ENCODE data around the gene RBM22.
A peak's percentile ranks its signal among the peaks of the same experiment; 100 is the strongest.
"Not testable (repeated sequence)": the region's sequence is repeated elsewhere in the genome, so short reads cannot be mapped to it uniquely, and the experiment has no call there.

The RBM22 gene
- 40.8 to 105 (median 49.1) reads per million in 17 experiments for total RNA-seq

DNA sequence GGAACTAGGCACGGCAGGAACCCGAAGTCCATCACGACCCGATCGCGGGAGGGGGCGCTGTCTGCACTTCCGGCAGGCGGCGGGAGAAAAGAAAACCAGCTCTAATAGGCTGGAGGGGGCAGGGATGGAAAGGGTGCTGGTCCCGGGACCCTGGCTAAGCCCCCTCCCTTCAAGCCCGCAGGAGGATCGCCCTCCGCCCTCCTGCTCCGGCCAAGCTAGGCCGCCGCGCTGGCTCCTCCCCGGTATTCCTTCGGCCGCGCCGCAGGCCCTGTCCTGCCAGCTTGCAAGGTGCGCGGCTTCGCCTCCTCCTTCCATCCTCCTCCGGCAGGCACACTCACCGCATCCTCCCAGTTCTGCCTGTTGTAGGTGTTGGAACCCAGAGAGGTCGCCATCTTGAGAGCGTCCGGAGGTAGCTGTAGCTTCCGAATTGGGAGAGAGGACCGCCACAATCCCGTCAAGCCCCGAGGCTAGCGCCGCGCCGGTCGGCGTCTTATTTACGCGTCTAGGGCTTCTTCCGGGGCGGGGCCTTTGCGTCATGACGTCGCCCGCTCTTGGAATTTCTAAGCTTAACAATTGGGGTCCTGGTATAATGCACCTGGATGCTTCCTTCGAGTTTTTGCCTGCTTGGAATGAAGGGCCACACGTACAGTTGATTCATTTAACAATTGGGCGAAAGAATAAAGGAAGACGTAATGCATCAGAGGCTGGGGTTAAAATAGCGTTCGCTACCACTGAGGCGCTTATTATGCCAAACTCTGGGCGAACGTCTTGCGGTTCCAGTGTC is at the start of gene RBM22:
Gene RBM22, minus strand, starts transcription at position 469 of the 784 bp plus-strand sequence. Its CDS starts 77 bp downstream, at position 392.
- peak; percentile 93 to 96 (median 94) for DNase-seq

DNA sequence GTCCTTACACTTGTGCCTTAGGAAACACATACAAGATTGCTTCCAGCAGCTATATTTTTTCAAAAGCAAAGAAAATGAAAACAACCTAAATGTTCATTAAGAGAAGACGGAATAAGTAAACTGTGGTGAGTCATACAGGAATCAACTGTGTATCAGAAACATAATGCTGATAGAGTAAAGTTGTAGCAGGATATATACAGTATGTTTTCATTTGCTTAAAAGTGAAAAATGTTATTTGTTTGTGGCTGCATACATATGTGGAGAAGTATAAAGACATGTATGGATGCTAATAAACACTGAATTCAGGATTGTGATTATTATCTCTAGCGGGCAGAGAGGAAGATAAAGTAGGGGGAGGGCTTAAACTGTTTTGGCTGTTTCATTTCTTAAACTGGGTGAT is 49.6 kb upstream of the RBM22 start:
- no peak for DNase-seq

DNA sequence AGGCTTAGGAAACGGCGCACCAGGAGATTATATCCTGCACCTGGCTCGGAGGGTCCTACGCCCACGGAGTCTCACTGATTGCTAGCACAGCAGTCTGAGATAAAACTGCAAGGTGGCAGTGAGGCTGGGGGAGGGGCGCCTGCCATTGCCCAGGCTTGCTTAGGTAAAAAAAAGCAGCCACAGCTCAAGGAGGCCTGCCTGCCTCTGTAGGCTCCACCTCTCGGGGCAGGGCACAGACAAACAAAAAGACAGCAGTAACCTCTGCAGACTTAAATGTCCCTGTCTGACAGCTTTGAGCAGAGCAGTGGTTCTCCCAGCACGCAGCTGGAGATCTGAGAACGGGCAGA is 42.3 kb upstream of the RBM22 start:
- DNase-seq = not testable (repeated sequence)

DNA sequence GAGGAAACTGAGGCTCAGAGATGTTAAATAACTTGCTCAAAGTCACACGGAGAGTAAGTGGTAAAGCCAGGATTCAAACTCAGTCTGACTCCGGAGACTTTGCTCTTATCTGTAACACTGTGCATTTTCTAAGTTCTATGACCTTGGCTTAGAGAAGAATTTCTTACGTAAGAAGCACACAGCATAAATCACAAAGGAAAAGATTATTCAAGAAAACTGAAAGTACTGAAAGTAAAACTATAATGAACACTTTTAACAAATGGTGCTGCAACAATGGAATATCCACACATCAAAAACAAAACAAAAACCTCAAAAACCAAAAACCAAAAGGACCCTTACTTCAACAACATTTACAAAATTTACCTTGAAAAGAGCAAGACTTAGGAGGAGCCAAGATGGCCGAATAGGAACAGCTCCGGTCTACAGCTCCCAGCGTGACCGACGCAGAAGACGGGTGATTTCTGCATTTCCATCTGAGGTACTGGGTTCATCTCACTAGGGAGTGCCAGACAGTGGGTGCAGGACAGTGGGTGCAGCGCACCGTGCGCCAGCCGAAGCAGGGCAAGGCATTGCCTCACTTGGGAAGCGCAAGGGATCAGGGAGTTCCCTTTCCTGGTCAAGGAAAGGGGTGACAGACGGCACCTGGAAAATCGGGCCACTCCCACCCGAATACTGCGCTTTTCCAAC is 41.7 kb upstream of the RBM22 start:
- DNase-seq = not testable (repeated sequence)

DNA sequence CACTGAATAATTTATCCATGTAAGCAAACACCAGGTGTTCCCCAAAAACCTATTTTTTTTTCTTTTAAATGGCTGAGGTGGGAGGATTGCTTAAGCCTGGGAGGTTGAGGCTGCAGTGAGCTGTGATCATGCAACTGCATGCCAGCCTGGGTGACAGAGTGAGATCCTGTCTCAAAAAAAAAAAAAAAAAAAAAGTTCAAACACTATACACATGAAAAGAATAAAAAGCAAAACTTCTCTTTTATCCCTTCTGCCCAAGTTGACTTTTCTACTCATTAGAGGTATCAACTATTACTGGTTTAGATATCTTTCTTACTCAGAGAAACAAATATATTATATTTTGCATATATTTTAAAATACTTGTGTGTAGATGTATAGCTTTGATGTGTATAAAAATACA is 40.1 kb upstream of the RBM22 start:
- DNase-seq = no peak

DNA sequence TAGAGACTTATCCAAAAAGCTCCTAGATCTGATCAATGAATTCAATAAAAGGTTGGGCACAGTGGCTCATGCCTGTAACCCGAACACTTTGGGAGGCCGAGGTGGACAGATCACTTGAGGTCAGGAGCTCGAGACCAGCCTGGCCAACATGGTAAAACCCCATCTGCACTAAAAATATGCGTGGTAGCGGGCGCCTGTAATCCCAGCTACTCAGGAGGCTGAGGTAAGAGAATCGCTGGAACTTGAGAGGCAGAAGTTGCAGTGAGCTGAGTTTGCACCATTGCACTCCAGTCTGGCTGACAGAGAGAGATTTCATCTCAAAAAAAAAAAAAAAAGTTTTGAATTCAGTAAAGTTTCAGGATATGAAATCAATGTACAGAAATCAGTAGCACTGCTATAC is 38.0 kb upstream of the RBM22 start:
- DNase-seq = no peak

DNA sequence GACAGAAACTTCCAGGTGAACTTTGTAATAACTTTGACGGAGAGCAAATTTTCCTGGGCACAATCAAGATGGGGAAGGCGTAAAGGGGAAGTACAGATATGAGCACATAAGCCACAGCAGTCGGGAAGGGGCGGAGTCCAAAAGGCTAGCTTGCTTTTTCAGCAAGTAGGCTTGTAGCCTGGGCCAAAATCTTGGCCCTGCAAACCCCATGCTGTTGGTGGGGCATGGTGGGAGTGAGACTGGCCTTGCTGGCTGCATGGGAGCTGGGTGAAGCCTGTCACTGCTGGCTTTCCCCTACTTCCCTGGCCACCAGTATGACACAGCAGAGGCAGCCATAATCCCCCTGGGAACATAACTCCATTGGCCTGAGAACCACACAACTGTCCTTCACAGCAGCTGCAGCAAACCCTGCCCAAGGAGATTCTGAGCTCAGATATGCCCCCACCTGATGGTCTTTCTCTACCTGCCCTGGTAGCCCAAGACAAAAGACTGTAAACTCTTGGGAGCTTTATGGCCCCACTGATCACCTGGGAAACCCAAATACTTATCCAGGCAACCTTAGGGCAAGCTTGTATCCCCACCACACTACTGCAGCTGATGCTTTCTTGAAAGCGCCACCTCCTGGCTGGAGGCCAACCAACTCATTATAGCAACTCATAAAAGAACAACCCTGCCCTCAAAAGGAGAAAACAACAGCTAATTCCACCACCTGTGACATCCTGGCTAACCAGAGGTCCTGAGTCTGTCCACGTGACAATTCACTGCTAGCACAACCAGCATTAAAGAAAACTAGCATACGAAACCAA is 33.9 kb upstream of the RBM22 start:
- DNase-seq = peak; percentile 90 to 95 (median 94)

DNA sequence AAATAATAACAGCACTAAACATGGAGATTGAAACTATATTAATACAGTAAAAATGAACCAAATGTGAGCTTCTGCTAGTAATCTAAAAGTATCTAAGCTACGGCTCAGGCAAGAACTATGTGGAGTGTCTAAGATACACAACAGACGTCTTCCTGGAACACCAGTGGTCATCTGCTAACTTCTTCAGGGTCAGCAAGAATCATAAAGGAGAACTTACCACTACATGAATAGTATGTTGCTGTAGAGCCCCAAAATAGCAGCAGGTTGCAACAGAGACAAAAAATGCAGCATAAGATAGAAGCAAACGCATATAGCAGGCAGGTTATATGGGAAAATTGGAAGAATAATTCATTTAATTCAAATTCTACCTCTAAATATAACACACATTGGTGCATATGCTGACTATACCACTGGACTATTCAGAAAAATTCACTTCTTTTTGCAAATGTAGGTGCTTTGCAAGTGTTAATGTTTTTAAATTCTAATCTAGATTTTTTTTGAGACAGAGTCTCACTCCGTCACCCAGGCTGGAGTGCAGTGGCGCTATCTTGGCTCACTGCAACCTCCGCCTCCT is 30.9 kb upstream of the RBM22 start:
- peak; percentile 66 to 89 (median 79) for DNase-seq

DNA sequence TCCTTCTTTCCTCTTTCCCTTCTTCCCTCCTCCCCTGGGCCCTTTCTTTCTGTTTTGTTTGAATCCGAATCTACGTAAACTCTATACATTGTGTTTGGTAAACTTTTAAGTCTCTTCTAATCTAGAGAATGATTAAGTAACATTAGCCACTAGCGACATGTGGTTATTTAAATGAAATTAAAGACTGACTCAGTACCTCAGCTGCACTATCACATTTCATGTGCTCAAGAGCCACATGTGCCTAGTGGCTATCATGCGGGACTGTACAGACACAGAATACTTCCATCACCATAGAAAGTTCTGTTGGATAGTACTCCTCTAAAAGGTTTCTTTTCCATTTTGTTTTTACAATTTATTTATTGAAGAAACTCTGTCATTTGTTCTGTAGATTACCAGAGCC is 29.0 kb upstream of the RBM22 start:
- no peak for DNase-seq

DNA sequence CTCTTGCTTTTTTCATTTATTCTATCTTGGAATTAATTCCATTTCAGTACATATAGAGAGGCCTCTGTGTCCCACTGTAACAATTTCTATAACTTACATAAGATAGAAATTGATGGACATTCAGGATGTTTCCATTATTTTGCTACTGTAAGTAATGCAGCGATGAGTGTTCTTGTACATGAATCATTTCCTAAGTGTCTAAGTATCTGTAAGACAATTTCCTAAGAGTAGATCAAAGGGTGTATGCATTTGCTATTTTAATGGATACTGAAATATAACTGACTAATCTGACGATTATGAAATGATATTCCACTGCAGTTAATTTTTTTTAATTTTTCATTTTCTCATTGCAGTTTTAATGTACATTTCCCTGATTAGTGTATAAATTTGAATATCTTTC is 23.0 kb upstream of the RBM22 start:
- no peak for DNase-seq

DNA sequence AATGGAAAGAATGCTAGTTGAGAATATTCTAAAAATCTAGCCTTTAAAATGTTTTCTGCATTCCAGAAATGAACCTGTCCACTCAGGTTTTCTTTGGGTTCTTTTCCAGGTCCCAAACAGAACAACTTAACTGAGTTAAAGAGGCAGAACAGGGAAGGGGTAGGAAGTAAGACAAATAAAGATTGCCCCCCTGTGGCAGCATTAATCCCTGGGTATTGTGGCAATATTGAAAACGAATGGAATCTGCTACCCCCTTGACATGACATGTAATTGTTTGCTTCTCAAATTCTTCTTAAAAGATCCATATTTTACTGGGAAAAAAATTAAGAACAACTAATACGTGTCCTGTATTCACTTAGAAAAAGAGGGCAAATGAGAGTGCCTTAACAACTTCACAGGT is 9.3 kb upstream of the RBM22 start:
- DNase-seq = peak in 2 of 4 experiments; percentile 11 to 12

DNA sequence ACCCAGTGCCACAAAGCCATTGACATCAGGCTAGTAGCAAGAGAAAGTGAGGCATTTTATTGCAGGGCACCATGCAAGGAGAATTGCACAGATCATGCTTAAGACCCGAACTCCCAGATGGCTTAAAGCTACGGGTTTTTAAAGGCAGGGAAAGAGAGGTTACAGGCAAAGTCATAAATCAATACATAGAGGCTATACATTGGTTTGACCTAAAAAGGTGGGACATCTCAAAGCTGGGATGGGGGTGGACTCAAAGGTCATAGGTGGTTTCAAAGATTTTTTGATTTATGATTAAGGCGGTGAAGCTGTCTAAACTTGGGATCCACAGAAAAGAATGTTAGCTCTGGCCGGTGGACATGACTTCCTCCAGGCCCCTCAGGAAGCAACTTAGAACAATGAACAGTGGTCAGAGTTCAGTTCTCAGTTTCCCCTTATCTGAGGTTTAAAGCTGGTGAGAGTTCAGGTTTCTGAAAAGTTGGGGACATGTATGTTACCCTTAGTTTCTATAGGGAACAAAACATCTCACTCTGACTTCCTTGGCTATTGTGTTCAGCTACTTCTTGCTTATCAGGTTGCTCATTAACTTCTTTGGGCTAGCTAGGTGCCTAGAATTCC is 6.0 kb upstream of the RBM22 start:
- no peak for DNase-seq

DNA sequence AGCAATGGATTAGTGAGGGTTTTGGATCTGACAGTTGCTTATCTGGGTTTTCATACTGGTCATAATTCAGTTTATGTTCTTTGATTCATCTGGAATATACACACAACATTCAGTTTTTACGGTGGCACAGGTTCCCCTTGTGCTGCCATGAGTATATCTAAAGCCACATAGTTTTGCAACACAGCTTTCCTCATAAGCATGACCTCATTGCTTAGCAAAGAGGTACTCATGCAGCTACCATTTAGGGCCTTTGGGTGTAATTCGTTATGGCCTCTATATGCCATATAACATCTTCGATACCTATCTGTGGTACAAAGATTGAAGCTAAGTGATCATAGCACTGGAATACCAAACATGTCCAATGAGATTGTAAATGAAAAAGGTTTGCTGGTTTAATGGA is 2.9 kb upstream of the RBM22 start:
- DNase-seq = peak; percentile 56 to 81 (median 64)

DNA sequence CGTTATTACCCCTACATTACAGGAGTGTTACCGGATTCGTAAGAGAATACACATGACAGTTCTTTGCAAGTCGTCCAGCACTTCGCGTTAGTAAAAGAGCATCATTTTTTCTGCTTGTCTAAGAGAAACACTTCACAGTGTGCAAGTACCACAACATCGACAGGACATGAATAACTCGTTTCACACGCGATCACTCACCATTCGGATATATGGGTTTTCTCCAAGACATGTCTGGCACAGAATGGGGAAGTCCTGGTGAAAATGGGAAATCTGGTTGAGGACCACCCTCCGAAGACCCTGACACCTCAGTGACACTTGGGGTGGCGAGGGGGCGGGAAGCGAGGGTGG is 642 bp downstream of the RBM22 start:
- DNase-seq = peak in 1 of 4 experiments; percentile 55

DNA sequence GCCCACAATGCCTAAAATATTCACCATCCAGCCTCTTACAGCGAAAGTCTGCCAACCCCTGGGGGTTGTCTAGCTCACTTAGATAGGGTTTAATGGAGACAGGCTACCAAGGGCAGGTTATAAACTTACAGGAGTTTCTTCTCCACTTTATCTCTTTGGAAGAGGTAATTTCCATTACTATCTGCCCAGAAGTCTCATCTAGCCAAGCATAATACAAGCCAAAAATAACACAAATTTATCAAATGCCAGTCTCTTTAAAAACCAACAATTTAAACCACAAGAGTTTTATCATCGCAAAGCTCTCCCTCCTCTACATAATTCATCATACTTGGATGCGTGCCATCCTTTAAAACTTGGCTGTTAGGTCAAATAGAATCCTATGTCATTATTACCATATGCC is 6.2 kb downstream of the RBM22 start:
- no peak for DNase-seq

DNA sequence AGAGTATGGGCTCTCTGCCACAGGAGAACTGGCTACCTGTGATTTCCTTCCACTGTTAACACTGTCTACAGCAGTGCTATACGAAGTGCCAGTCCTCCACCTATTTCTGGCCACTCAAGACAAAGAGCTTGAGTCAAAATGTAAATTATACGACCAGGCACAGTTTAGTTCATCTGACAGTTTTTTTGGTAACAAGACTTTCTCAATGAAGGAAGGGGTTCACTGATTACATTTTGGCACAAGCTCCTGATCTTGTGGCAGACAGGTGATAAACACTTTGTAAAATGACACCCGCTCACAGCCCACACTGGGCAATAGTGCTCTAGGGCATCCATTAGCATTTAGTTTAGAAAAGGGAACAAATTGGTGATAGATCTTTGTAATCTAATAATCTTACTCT is 8.6 kb downstream of the RBM22 start:
- DNase-seq = no peak

DNA sequence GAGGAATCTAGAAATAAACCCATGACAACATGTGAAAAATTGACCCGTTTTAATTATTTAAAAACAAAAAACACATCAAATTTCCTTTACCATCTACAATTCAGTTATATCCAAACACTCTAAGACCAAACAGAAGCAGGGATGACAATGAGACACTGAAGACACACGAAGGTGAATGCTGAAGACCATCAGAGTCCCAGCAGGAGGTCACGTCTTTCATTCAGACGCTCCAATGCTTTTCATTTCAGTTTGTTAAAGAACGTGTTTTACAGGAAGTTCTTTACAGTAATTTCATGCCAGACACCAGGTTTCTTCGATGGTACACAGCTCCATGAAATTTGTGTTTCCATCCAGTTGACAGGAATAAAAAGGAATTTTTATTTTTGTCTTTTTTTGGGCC is 10.1 kb downstream of the RBM22 start:
- no peak for DNase-seq

DNA sequence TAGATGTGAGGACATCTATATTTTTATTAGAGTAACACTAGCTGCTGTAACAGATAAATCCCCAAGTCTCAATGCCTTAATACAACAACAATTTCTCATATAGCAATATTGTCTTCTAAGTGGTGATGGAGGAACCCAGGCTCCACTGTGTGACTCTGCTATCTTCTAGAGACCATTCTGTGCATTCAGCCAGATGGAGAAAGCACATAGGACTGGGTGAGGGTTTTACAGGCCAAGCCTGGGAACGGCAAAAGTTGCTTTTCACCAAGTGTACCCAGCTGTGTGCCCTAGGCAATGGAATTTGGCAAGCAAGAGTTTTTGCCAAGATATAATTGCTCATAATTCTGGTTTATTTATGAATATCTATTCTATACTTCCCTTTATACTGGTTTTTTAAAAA is 11.7 kb downstream of the RBM22 start:
- no peak for DNase-seq

DNA sequence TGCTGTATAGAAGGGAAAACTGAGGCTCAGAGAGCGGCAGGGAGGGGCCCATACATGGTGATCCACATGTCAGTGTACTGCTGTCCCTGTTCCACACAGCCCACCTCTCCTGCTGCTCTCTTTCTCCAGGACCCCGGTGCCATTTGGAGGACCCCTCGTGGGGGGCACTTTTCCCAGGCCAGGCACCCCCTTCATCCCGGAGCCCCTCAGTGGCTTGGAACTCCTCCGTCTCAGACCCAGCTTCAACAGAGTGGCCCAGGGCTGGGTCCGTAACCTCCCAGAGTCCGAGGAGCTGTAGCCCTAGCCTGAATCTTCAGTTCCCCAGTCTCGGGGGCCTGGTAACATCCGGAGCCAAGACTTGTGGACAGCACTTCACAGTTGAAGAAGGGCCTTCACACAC is 24.3 kb downstream of the RBM22 start:
- DNase-seq = no peak

DNA sequence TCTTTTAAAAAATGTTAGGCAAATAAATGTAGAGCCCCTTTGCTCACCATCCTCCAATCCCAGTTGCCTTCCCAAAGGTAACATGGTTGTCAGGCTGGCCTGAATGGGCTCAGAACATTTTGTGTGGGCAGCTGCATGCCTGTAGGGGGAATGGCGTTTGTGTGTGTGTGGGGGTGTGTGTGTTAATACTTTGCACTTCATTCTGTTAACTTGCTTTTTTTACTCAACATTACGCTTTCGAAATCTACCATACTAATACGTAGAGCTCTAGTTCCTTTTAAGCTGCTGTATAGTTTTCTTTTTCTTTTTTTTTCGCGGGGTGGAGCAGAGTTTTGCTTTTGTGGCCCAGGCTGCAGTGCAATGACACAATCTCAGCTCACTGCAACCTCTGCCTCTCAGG is 25.8 kb downstream of the RBM22 start:
- DNase-seq = peak in 3 of 4 experiments; percentile 19 to 57 (median 57)

DNA sequence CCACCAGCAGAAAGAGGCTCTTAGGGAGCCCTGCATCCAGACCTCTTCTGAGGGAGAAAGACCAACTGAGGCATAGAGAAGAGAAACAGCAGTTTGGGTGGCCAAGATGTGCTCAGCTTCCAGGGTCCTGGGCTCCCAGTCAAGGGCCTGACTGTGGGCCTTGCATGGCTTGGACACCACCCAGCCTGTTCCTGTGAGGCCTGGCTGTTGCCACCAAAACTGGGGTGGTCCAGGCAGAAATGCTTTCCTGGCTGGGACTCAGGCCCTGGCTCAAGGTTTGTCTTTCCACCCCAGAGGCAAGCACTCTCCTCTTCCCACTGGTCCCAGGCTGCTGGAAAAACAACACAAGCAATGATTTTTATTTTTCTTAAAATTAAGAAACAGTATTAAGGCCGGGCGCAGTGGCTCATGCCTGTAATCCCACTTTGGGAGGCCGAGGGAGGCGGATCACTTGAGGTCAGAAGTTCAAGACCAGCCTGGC is 26.5 kb downstream of the RBM22 start:
- DNase-seq = no peak

DNA sequence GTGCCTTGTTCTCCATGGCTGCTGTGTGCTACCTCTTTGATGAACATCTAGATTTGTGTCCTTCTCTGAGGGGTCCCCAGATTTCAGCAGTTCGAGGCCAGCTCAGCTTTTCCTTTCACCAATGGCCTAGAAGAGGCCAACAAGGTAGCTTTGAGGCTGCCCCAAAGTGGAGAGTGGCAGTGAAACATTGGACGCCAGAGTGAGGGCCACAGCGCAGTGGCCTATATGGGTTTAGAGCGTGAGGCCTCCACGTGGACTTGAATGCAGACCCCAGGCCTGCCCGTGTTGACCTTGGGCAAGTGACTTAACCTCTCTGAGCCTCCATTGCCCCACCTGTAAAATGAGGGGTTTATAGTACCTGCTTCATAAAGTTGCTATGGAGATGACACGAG is 28.0 kb downstream of the RBM22 start:
- no peak for DNase-seq
